T-cell (primary cell): ENCODE measurements around the gene CSRNP3. TPM values are rescaled to one million over a fixed set of nuclear protein-coding genes. Genes with fewer than 3 reads are reported as not detected.

Source experiments
- ATAC-seq, 4 experiments: fragments of 200-7000 bp in 3 of 4; fragments of 150-1000 bp in 1 of 4; cut with Tn5 transposase; replicated peaks in 1 of 4; 1 replicate in 3 of 4; 2 replicates in 1 of 4; pipeline ENCODE4 v1.10.0; 2021; ENCODE audit warnings: moderate library complexity in 3 of 4, mild to moderate bottlenecking in 2 of 4, moderate number of reproducible peaks in 1 of 4
- CTCF ChIA-PET, 2 donors: fragments of 300-600 bp; sonication (Branson Sonifier 250); formaldehyde crosslinking; loops; one replicate each; lab custom pipeline; 2022; ENCODE audit warnings: antibody characterized with exemption in 2 of 2; lab: Charles Lee
- POLR2A ChIA-PET, 2 donors: fragments of 300-600 bp; sonication (Branson Sonifier 250); formaldehyde crosslinking; loops; one replicate each; lab custom pipeline; 2022; ENCODE audit warnings: antibody characterized with exemption in 2 of 2; lab: Charles Lee
- DNase-seq, 35 experiments: peaks; one replicate each; pipeline versions ENCODE4 v3.0.0 to v3.0.0-alpha.2; 2013 to 2023
- H3K27ac ChIP-seq: one replicate; pipeline ENCODE4 v1.5.1; 2013; ENCODE audit warnings: low read length
- H3K27me3 ChIP-seq, 2 experiments: replicated peaks in 1 of 2; 1 replicate in 1 of 2; 2 replicates in 1 of 2; pipeline versions ENCODE4 v1.6.1 to v1.7.0; 2013; ENCODE audit warnings: low read length in 1 of 2, mixed read lengths in 1 of 2; ENCODE audit not compliant: control insufficient read depth in 2 of 2, insufficient read depth in 2 of 2; ENCODE audit errors: extremely low read depth in 1 of 2
- H3K36me3 ChIP-seq, 2 donors: 1 replicate in 1 of 2; 2 replicates in 1 of 2; pipeline versions ENCODE4 v1.6.1 to v1.7.0; 2013; ENCODE audit warnings: low read length in 1 of 2; ENCODE audit not compliant: control insufficient read depth in 2 of 2, insufficient read depth in 1 of 2; ENCODE audit errors: extremely low read depth in 1 of 2
- H3K4me1 ChIP-seq, 2 experiments: 1 replicate in 1 of 2; 2 replicates in 1 of 2; pipeline versions ENCODE4 v1.6.1 to v1.7.0; 2013; ENCODE audit warnings: low read length in 2 of 2, mixed read lengths in 1 of 2; ENCODE audit not compliant: insufficient read depth in 2 of 2, control insufficient read depth in 1 of 2; ENCODE audit errors: extremely low read depth in 1 of 2
- H3K4me3 ChIP-seq, 2 donors: 1 replicate in 1 of 2; 2 replicates in 1 of 2; pipeline versions ENCODE4 v1.5.1 to v1.7.0; 2013; ENCODE audit warnings: mild to moderate bottlenecking in 2 of 2, low read length in 1 of 2, moderate library complexity in 1 of 2; ENCODE audit not compliant: control insufficient read depth in 1 of 2; ENCODE audit errors: extremely low read depth in 1 of 2
- H3K9me3 ChIP-seq: 2 replicates; pipeline ENCODE4 v1.7.0; 2013
- H3K27ac Mint-ChIP-seq, 2 donors: one replicate each; pipeline ENCODE4 v1.8.0; 2020 to 2021; ENCODE audit warnings: mild to moderate bottlenecking in 2 of 2, mixed read lengths in 2 of 2
- H3K27me3 Mint-ChIP-seq, 2 donors: one replicate each; pipeline ENCODE4 v1.8.0; 2021 to 2022; ENCODE audit warnings: mixed read lengths in 2 of 2
- H3K36me3 Mint-ChIP-seq: one replicate; pipeline ENCODE4 v1.8.0; 2021; ENCODE audit warnings: mixed read lengths
- H3K4me1 Mint-ChIP-seq, 3 donors: one replicate each; pipeline ENCODE4 v1.8.0; 2020 to 2022; ENCODE audit warnings: mixed read lengths in 3 of 3, mild to moderate bottlenecking in 1 of 3
- H3K4me3 Mint-ChIP-seq, 3 donors: one replicate each; pipeline ENCODE4 v1.8.0; 2020 to 2022; ENCODE audit warnings: mild to moderate bottlenecking in 3 of 3, mixed read lengths in 3 of 3, moderate library complexity in 3 of 3
- H3K9me3 Mint-ChIP-seq, 3 donors: one replicate each; pipeline ENCODE4 v1.8.0; 2020 to 2022; ENCODE audit warnings: mixed read lengths in 3 of 3
- total RNA-seq, 35 experiments: library from RNA in 6 of 35; stranded (reverse) in 6 of 35; fragments of 120-200 nt in 1 of 35; gene quantifications; one replicate each; pipeline versions ENCODE4 v1.2.1 to v1.2.4 and lab custom pipeline; 2013 to 2026

The CSRNP3 gene
- total RNA-seq, 5 donors from 2014 or later (not counting 1 experiment from before 2014, with no cell fraction given), result 0.19 TPM; not detected in 4

DNA sequence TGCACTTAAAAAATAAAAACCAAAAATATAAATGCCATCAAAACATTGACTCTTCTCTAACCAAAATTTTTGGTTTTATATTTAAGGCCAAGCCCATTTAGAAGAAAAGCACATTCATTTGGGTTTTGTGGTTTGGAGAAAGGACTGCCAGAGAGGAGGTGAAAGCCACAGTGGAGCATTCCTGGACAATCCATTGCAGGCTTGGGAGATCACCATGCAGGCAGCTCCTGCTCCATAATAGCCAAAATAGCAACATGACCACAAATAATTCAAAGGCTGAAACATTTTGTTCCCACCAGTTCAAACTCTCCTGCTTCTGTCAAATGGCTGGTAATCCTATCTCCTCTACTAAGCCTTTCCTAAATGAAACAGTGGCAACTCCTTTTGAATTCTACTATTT lies 251.0 kb downstream of the CSRNP3 start:
- Histone ChIP-seq H3K27me3 (peaks cover 0 to 2% of the 10 kb centered on the region in 2 experiments), H3K4me1 (no peaks in the 10 kb centered on the region), H3K9me3 (no peaks in the 10 kb centered on the region), H3K4me3 (no peak overlapping the region), H3K36me3 (no peaks in the 10 kb centered on the region), H3K27ac (no peak overlapping the region)
- Mint-ChIP-seq H3K9me3 (no peaks in the 10 kb centered on the region), H3K36me3 (no peaks in the 10 kb centered on the region), H3K27ac (no peak overlapping the region), H3K27me3 (peaks cover 13 to 16% of the 10 kb centered on the region in 2 donors), H3K4me1 (no peaks in the 10 kb centered on the region), H3K4me3 (no peak overlapping the region)
- ATAC-seq, result no peak
- no peak for DNase-seq
- CTCF ChIA-PET, result no interaction called here
- POLR2A ChIA-PET, result no interaction called here

DNA sequence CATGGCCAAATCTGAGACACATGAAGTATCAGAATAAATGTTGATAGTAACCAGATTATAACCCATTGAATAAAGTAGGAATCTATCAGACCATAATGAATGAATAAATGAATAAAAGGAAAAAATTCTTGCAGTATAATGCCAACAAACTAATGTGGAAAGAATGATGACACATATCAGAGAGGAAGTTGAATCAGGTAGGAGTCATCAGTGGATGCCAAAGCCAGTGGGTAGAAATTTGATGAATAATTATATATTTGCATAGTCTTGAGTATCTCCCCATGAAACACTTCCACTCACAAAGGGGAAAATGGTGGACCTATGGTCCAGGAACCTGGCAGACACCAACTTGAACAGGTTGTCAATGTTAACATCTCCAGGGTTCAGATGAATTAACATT lies 255.9 kb downstream of the CSRNP3 start:
- Mint-ChIP-seq H3K36me3 (no peaks in the 10 kb centered on the region), H3K27ac (no peak overlapping the region), H3K27me3 (peaks cover 6 to 12% of the 10 kb centered on the region in 2 donors), H3K4me3 (no peak overlapping the region), H3K9me3 (no peaks in the 10 kb centered on the region), H3K4me1 (no peaks in the 10 kb centered on the region)
- Histone ChIP-seq H3K27me3 (peaks cover 0 to 2% of the 10 kb centered on the region in 2 experiments), H3K9me3 (no peaks in the 10 kb centered on the region), H3K27ac (no peak overlapping the region), H3K4me1 (no peaks in the 10 kb centered on the region), H3K36me3 (no peaks in the 10 kb centered on the region), H3K4me3 (no peak overlapping the region)
- CTCF ChIA-PET, result no interaction called here
- no peak for ATAC-seq
- no peak for DNase-seq
- POLR2A ChIA-PET, result no interaction called here

Other genes starting within 250 kb of the CSRNP3 start
- gene SCN2A, start 230.3 kb upstream of the CSRNP3 start, total RNA-seq, result not detected